Measurements from ENCODE around the gene EIF3L. TPM values are rescaled to one million over a fixed set of nuclear protein-coding genes. Genes with fewer than 3 reads are reported as not detected.

Gene EIF3L
- total and polyA plus RNA-seq, 9 of the 15 experiments (the other 6 are each of a cell fraction or from before 2014, with no cell fraction given) = 257 to 699 (median 368) TPM

GRCh38 chr22:37801946-37802309 is 47.3 kb upstream of the EIF3L start (continued):
- no peak for TF ChIP-seq ZBTB5 (IDR thresholded peaks at IDR 0.05)
- TF ChIP-seq MNT (conservative IDR thresholded peaks at IDR 0.05) = peak; percentile 13 to 14; a peak in 2 of 4 replicates
- peak; percentile 47 for TF ChIP-seq MAX (CRISPR knock-in tag; IDR thresholded peaks at IDR 0.05)
- TF ChIP-seq MGA (IDR thresholded peaks at IDR 0.05) = peak; percentile 74

Measured in K562 (cell line).